B cell (primary cell): ENCODE measurements around the gene IKZF1. TPM values are rescaled to one million over a fixed set of nuclear protein-coding genes. Genes with fewer than 3 reads are reported as not detected.

Experiments used
- ATAC-seq: fragments of 200-7000 bp; cut with Tn5 transposase; one replicate; pipeline ENCODE4 v1.10.0; 2021; ENCODE audit warnings: low read depth, mild to moderate bottlenecking, moderate number of reproducible peaks, moderate library complexity
- CTCF ChIA-PET: fragments of 350-600 bp; sonication (Branson Sonifier 250); formaldehyde crosslinking; loops from one replicate; lab custom pipeline; 2021; ENCODE audit warnings: antibody characterized with exemption, inconsistent platforms; lab: Charles Lee
- POLR2A ChIA-PET: fragments of 350-600 bp; sonication (Branson Sonifier 250); formaldehyde crosslinking; loops from one replicate; lab custom pipeline; 2021; ENCODE audit warnings: antibody characterized with exemption; lab: Charles Lee
- DNase-seq: peaks from one replicate; pipeline ENCODE4 v3.0.0; 2013
- H2AFZ ChIP-seq: 2 replicates; pipeline ENCODE4 v1.6.1; 2012; ENCODE audit warnings: mild to moderate bottlenecking, low read depth, low read length; ENCODE audit not compliant: insufficient read depth, poor library complexity, severe bottlenecking
- H3K27ac ChIP-seq, 2 donors: 1 replicate in 1 of 2; 2 replicates in 1 of 2; pipeline ENCODE4 v1.5.1; 2012 to 2013; ENCODE audit warnings: low read length in 2 of 2, mild to moderate bottlenecking in 2 of 2, moderate library complexity in 1 of 2
- H3K27me3 ChIP-seq, 4 experiments: fragments of 200-600 bp in 1 of 4; sonication (generic) in 1 of 4; replicated peaks in 1 of 4; 1 replicate in 2 of 4; 2 replicates in 2 of 4; pipeline versions ENCODE4 v1.6.1 to v1.7.0; 2013 to 2016; ENCODE audit warnings: low read length in 3 of 4, mild to moderate bottlenecking in 2 of 4, mixed read lengths in 1 of 4, moderate library complexity in 1 of 4; ENCODE audit not compliant: insufficient read depth in 4 of 4, control insufficient read depth in 3 of 4; ENCODE audit errors: control extremely low read depth in 1 of 4
- H3K36me3 ChIP-seq, 2 experiments: replicated peaks in 1 of 2; 1 replicate in 1 of 2; 2 replicates in 1 of 2; pipeline versions ENCODE4 v1.6.1 to v1.7.1; 2013; ENCODE audit warnings: low read length in 1 of 2; ENCODE audit not compliant: insufficient read depth in 2 of 2, control insufficient read depth in 1 of 2; ENCODE audit errors: control extremely low read depth in 1 of 2, extremely low read depth in 1 of 2
- H3K4me1 ChIP-seq, 2 donors: fragments of 200-600 bp in 1 of 2; sonication (generic) in 1 of 2; 1 replicate in 1 of 2; 2 replicates in 1 of 2; pipeline versions ENCODE4 v1.5.1 to v1.6.1; 2013 to 2017; ENCODE audit warnings: low read length in 2 of 2; ENCODE audit not compliant: control insufficient read depth in 2 of 2, insufficient read depth in 2 of 2
- H3K4me2 ChIP-seq: replicated peaks from 2 replicates; pipeline ENCODE3; 2012; ENCODE audit warnings: mild to moderate bottlenecking, low read depth, low read length; ENCODE audit not compliant: poor library complexity, severe bottlenecking
- H3K4me3 ChIP-seq, 5 experiments: fragments of 200-600 bp in 1 of 5; sonication (generic) in 1 of 5; 1 replicate in 3 of 5; 2 replicates in 2 of 5; pipeline versions ENCODE4 v1.5.1 to v1.7.0; 2011 to 2016; ENCODE audit warnings: low read length in 4 of 5, mild to moderate bottlenecking in 4 of 5, low read depth in 2 of 5, control low read depth in 1 of 5, moderate library complexity in 1 of 5; ENCODE audit not compliant: insufficient read depth in 1 of 5; ENCODE audit errors: control extremely low read depth in 1 of 5, extremely low read depth in 1 of 5
- H3K79me2 ChIP-seq: fragments of 200-600 bp; sonication (generic); one replicate; pipeline ENCODE4 v1.6.0; 2016; ENCODE audit warnings: low read length; ENCODE audit not compliant: control insufficient read depth, insufficient read depth
- H3K9ac ChIP-seq: fragments of 200-600 bp; sonication (generic); 2 replicates; pipeline ENCODE4 v1.6.1; 2017; ENCODE audit warnings: mild to moderate bottlenecking, low read length, moderate library complexity
- H3K9me3 ChIP-seq, 3 donors: one replicate each; pipeline versions ENCODE4 v1.6.1 to v1.7.1; 2013; ENCODE audit warnings: low read length in 2 of 3; ENCODE audit not compliant: control insufficient read depth in 2 of 3, insufficient read depth in 1 of 3; ENCODE audit errors: control extremely low read depth in 1 of 3
- H4K20me1 ChIP-seq: 2 replicates; pipeline ENCODE4 v1.6.0; 2012; ENCODE audit warnings: mild to moderate bottlenecking, low read length; ENCODE audit not compliant: insufficient read depth, control insufficient read depth, poor library complexity, severe bottlenecking
- H3K27ac Mint-ChIP-seq: one replicate; pipeline ENCODE4 v1.8.0; 2021; ENCODE audit warnings: mixed read lengths
- H3K27me3 Mint-ChIP-seq: one replicate; pipeline ENCODE4 v1.8.0; 2021; ENCODE audit warnings: mixed read lengths
- H3K4me1 Mint-ChIP-seq: one replicate; pipeline ENCODE4 v1.8.0; 2021; ENCODE audit warnings: mixed read lengths
- H3K4me3 Mint-ChIP-seq: one replicate; pipeline ENCODE4 v1.8.0; 2021; ENCODE audit warnings: mixed read lengths
- H3K9me3 Mint-ChIP-seq: one replicate; pipeline ENCODE4 v1.8.0; 2022; ENCODE audit warnings: mixed read lengths; ENCODE audit not compliant: insufficient read depth
- EZH2 ChIP-seq: IDR thresholded peaks from 2 replicates; pipeline ENCODE4 v1.6.1; 2012; ENCODE audit warnings: borderline replicate concordance, low read depth, mild to moderate bottlenecking, moderate library complexity, low read length; ENCODE audit not compliant: insufficient read depth, poor library complexity, severe bottlenecking
- WGBS: methylation state at CpG from one replicate; pipeline ENCODE4 v1.1.5; 2013; ENCODE audit warnings: missing lambda C conversion rate; ENCODE audit not compliant: insufficient coverage; 5-methylcytosine and 5-hydroxymethylcytosine counted together
- intact Hi-C: fragments of 100-400 bp; cut with micrococcal nuclease; formaldehyde crosslinking; loops from one replicate; pipeline ENCODE4 v1.10.0; 2022
- polyA plus RNA-seq: library from polyadenylated mRNA; depleted of rRNA; stranded (reverse); fragments of >200 nt; gene quantifications from 2 replicates; pipeline ENCODE4 v1.2.3, GENCODE V29; 2012
- total RNA-seq, 2 donors: library from RNA; stranded (reverse); fragments of 120-200 nt in 1 of 2; gene quantifications; 1 replicate in 1 of 2; 2 replicates in 1 of 2; pipeline versions ENCODE4 v1.2.3 to v1.2.4, GENCODE V29; 2013 to 2022
- TF ChIP-seq, protein P1 (sequence below): fragments of 200-600 bp; IDR thresholded peaks from one replicate; pipeline ENCODE4 v1.8.0; 2022; ENCODE audit warnings: antibody characterized with exemption, mild to moderate bottlenecking

The IKZF1 gene
- total and polyA plus RNA-seq, 2 donors (not counting 1 experiment from before 2014, with no cell fraction given): 199 to 254 TPM

DNA sequence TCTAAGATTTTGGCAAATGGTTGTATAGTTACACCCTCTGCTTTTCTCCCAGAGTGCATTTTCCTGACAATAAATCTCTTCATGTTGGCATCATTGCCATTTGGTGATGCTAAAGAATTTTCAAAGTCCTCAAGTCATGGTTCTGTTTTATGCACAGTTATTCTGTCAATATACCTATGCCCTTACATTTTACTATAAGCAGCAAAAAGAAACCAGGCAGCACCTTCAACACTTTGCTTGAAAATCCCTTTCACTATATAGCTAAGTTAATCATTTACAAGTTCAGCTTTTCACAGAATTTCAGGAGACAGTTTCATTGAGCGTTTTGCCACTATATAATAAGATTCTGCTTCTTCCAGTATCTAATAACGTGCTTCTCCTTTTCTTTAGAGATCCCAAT, 123.0 kb downstream of the IKZF1 start:
- H3K4me2 ChIP-seq: no peak overlapping the region
- H3K4me3 ChIP-seq: no peak overlapping the region
- no peaks in the 10 kb centered on the region for H3K27me3 ChIP-seq
- Mint-ChIP-seq H3K27ac (no peak overlapping the region), H3K4me3 (no peak overlapping the region), H3K4me1 (peaks cover 8% of the 10 kb centered on the region), H3K9me3 (no peaks in the 10 kb centered on the region), H3K27me3 (no peaks in the 10 kb centered on the region)
- H3K79me2 ChIP-seq: no peaks in the 10 kb centered on the region
- TF ChIP-seq EZH2: no peak
- H3K36me3 ChIP-seq: no peaks in the 10 kb centered on the region
- H3K4me1 ChIP-seq: peaks cover 0 to 4% of the 10 kb centered on the region in 2 donors
- WGBS: 100% methylated on average over 2 of the region's 2 CpGs
- no peak overlapping the region for H3K27ac ChIP-seq
- intact Hi-C loops: no loop called here
- H4K20me1 ChIP-seq: no peaks in the 10 kb centered on the region
- no peak overlapping the region for H2AFZ ChIP-seq
- ATAC-seq (no peak), DNase-seq (no peak)
- ChIA-PET POLR2A (no interaction called here), CTCF (interaction anchor here (1.1 to 3.6 kb wide), 3 partner anchors 10 to 733 kb away, joined by 3 to 18 read pairs (median 15); no protein-coding TSS in a partner anchor)
- H3K9ac ChIP-seq: no peak overlapping the region
- H3K9me3 ChIP-seq: no peaks in the 10 kb centered on the region

GRCh38 chr7:50428911-50429310, 124.4 kb downstream of the IKZF1 start:
- Mint-ChIP-seq H3K4me3 (no peak overlapping the region), H3K9me3 (no peaks in the 10 kb centered on the region), H3K4me1 (peaks cover 3% of the 10 kb centered on the region), H3K27me3 (no peaks in the 10 kb centered on the region), H3K27ac (no peak overlapping the region)
- Histone ChIP-seq H3K4me1 (peaks cover 0 to under 1% of the 10 kb centered on the region in 2 donors), H2AFZ (no peak overlapping the region), H3K36me3 (no peaks in the 10 kb centered on the region), H3K27ac (no peak overlapping the region), H4K20me1 (no peaks in the 10 kb centered on the region), H3K4me2 (no peak overlapping the region), H3K9ac (no peak overlapping the region), H3K9me3 (no peaks in the 10 kb centered on the region), H3K27me3 (no peaks in the 10 kb centered on the region), H3K79me2 (no peaks in the 10 kb centered on the region), H3K4me3 (no peak overlapping the region)
- no peak for TF ChIP-seq EZH2
- TF ChIP-seq, protein P1, sequence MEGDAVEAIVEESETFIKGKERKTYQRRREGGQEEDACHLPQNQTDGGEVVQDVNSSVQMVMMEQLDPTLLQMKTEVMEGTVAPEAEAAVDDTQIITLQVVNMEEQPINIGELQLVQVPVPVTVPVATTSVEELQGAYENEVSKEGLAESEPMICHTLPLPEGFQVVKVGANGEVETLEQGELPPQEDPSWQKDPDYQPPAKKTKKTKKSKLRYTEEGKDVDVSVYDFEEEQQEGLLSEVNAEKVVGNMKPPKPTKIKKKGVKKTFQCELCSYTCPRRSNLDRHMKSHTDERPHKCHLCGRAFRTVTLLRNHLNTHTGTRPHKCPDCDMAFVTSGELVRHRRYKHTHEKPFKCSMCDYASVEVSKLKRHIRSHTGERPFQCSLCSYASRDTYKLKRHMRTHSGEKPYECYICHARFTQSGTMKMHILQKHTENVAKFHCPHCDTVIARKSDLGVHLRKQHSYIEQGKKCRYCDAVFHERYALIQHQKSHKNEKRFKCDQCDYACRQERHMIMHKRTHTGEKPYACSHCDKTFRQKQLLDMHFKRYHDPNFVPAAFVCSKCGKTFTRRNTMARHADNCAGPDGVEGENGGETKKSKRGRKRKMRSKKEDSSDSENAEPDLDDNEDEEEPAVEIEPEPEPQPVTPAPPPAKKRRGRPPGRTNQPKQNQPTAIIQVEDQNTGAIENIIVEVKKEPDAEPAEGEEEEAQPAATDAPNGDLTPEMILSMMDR: no peak
- ATAC-seq: no peak
- intact Hi-C loops: no loop called here
- no CpG with 5 or more reads among the region's 3 CpGs for WGBS
- no peak for DNase-seq
- ChIA-PET CTCF (interaction anchor here (1.1 to 3.6 kb wide), 2 partner anchors 11 to 732 kb away, joined by 3 to 15 read pairs; no protein-coding TSS in a partner anchor), POLR2A (no interaction called here)
